Rectal smooth muscle tissue (tissue), 1 donor: ENCODE results near the gene ZMYND11.
"Not testable (repeated sequence)": the region's sequence is repeated elsewhere in the genome, so short reads cannot be mapped to it uniquely, and the experiment has no call there.

Experiments
- H3K27ac ChIP-seq: one replicate; pipeline ENCODE4 v1.7.0; 2013; ENCODE audit warnings: low read depth, low read length, inconsistent platforms
- H3K27me3 ChIP-seq: one replicate; pipeline ENCODE4 v1.7.0; 2013; ENCODE audit warnings: low read length; ENCODE audit not compliant: control insufficient read depth, insufficient read depth
- H3K36me3 ChIP-seq: one replicate; pipeline ENCODE4 v1.7.0; 2013; ENCODE audit warnings: low read length; ENCODE audit not compliant: control insufficient read depth, insufficient read depth
- H3K4me1 ChIP-seq: one replicate; pipeline ENCODE4 v1.7.0; 2013; ENCODE audit warnings: low read length; ENCODE audit not compliant: control insufficient read depth, insufficient read depth
- H3K4me3 ChIP-seq: one replicate; pipeline ENCODE4 v1.7.0; 2013; ENCODE audit warnings: low read length
- H3K9ac ChIP-seq: one replicate; pipeline ENCODE4 v1.7.0; 2013; ENCODE audit warnings: low read length

The ZMYND11 gene

DNA sequence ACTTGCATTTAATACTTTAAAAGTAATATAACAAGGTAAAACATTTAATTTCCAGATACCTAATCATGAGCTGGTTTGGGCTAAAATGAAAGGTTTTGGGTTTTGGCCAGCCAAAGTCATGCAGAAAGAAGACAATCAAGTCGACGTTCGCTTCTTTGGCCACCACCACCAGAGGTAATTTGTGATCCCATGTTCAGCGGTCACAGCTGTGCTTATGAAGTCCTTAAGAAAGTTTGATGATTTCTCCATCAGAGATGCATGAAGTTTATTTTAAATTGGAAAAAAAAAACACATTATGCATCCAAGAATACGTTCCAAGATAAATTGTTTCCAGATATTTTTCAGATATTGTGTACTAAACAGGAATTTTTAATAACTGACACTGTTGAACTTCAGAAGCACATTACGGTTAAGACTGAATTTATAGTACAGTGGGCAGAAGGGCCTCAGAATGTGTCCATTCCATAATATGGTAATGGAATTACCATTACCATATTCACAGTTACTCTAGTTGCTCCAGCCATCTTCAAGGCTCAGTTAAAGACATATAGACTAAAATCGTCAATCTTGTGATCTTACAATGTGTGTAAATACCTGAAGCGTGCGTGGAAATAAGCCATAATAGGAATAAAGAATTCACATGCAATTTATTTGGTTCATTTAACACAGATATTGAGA lies 106.8 kb downstream of the ZMYND11 start:
- Histone ChIP-seq H3K9ac (no peak overlapping the region), H3K4me1 (no peaks in the 10 kb centered on the region), H3K27ac (no peak overlapping the region), H3K4me3 (no peak overlapping the region), H3K27me3 (no peaks in the 10 kb centered on the region), H3K36me3 (peaks cover 17% of the 10 kb centered on the region)

DNA sequence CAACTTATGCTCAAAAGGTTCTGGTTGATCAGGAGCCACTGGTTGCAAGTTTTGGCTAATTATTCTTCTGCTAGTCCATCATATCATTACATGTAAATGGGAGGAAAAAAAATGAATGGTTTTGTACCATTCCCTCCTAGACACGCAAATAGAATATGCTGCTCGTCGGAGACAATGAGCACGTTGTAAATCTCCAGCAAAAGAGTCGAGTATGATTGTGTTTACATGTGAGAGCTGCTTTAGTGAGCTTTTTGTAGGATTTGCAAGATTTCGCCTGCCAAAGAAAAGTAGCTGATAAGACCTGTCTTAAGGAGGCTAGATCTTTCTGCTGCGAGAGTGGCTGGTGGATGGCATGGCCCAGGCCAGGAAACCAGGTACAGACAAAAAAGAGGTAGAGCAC lies 109.0 kb downstream of the ZMYND11 start:
- H3K4me1 ChIP-seq: no peaks in the 10 kb centered on the region
- peaks cover 20% of the 10 kb centered on the region for H3K36me3 ChIP-seq
- no peak overlapping the region for H3K27ac ChIP-seq
- H3K4me3 ChIP-seq: no peak overlapping the region
- H3K9ac ChIP-seq: no peak overlapping the region
- no peaks in the 10 kb centered on the region for H3K27me3 ChIP-seq

DNA sequence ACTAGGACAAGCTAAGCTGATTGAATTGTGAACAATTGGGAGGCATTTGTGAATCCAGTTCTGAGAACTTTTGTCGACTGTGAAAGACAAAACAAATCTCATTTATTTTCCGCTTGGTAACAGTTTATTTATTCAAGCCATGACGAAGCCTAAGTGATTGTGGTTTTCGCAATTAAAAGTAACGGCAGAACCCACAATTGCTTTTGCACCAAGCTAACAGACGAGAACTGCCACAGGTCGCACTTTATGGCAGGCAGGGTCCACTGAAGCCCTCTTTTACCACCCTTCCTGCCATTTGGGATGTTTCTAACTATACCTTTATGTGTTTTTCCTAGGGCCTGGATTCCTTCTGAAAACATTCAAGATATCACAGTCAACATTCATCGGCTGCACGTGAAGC lies 111.2 kb downstream of the ZMYND11 start:
- H3K27ac ChIP-seq: no peak overlapping the region
- no peak overlapping the region for H3K9ac ChIP-seq
- peaks cover 31% of the 10 kb centered on the region for H3K36me3 ChIP-seq
- H3K4me1 ChIP-seq: no peaks in the 10 kb centered on the region
- H3K4me3 ChIP-seq: no peak overlapping the region
- no peaks in the 10 kb centered on the region for H3K27me3 ChIP-seq

DNA sequence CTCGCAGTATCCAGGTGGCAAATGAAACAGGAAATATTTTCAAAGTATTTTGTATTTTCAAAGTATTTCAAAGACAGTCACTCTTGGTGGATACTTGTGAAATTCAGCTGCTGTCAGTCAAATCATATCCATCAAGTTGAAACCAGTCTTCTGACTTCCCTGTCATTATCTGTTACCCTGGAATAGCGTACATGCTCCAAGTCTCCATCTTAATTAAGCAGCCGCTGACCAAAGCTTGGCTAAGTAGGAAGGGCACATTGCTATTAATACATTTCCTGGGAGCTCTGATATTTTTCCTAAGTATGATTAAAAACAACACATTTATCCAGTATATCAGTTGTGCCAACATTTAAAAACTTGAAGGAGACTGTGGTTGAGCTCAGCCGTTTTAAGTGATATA lies 112.2 kb downstream of the ZMYND11 start:
- no peak overlapping the region for H3K4me3 ChIP-seq
- no peaks in the 10 kb centered on the region for H3K4me1 ChIP-seq
- H3K27me3 ChIP-seq: no peaks in the 10 kb centered on the region
- no peak overlapping the region for H3K27ac ChIP-seq
- no peak overlapping the region for H3K9ac ChIP-seq
- peaks cover 38% of the 10 kb centered on the region for H3K36me3 ChIP-seq

DNA sequence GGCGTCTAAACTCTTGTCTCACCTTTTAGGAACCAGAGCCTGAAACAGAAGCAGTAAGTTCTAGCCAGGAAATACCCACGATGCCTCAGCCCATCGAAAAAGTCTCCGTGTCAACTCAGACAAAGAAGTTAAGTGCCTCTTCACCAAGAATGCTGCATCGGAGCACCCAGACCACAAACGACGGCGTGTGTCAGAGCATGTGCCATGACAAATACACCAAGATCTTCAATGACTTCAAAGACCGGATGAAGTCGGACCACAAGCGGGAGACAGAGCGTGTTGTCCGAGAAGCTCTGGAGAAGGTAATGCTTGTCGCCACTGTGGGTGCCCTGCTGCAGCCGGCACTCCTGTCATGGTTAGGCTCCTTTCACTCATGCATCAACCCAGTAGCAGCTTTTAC lies 113.1 kb downstream of the ZMYND11 start:
- Histone ChIP-seq H3K4me3 (no peak overlapping the region), H3K9ac (no peak overlapping the region), H3K27me3 (no peaks in the 10 kb centered on the region), H3K36me3 (peaks cover 38% of the 10 kb centered on the region), H3K4me1 (no peaks in the 10 kb centered on the region), H3K27ac (no peak overlapping the region)

DNA sequence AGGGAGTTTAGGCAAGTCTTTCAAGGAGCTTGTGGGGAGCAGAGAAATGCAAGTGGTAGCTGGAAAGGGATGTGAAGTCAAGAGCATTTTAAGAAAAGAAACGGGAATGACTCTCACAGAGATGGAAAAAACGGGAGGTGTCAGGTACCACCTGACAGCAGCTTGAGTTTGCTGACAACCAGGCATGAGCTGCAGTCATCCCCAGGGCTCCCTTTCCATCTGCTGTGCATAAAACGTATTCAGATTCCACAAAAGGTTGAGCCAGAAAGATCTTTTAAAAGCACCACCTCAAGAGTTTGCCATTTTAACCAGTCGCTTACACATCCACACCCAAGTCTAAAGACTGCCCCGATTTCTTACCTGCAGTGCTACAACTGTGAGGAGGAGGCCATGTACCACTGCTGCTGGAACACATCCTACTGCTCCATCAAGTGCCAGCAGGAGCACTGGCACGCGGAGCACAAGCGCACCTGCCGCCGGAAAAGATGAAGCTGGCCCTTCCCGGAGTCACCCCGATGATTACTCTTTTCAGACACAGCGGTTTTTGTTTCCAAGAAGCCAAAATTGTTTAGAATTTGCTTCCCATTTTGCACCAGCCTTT lies 116.8 kb downstream of the ZMYND11 start:
- Histone ChIP-seq H3K36me3 (peaks cover 30% of the 10 kb centered on the region), H3K27ac (no peak overlapping the region), H3K4me1 (no peaks in the 10 kb centered on the region), H3K27me3 (no peaks in the 10 kb centered on the region), H3K9ac (no peak overlapping the region), H3K4me3 (no peak overlapping the region)

DNA sequence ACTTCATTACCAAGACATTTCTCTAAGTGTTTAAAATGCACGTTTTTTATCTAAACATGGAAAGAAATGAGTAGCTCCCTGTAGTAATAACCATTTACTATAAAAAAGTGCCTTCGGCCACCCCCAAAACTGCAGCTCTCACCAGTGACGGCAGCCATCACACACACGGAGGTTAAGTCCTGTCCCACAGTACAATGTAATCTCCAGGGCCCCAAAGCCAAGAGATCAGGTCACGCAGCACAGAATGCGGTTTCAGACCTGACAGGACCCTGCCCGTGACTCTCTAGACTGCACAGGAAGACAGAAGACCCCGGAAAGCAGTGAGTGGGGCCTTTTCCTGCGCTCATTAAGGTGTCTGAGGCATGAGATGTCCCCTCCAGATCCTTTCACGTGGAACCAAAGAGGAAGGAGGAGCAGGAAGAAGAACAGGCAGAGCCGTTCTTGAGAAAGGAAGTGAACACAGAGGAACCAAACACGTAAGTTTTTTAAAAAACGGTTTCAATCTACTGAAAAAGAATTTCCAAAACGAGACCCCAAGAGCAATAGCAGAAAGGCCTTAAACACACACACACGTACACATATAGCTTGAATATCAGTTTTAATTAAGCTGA lies 125.7 kb downstream of the ZMYND11 start:
- no peaks in the 10 kb centered on the region for H3K27me3 ChIP-seq
- H3K27ac ChIP-seq: no peak overlapping the region
- H3K36me3 ChIP-seq: peaks cover 3% of the 10 kb centered on the region
- H3K9ac ChIP-seq: no peak overlapping the region
- H3K4me1 ChIP-seq: no peaks in the 10 kb centered on the region
- no peak overlapping the region for H3K4me3 ChIP-seq

DNA sequence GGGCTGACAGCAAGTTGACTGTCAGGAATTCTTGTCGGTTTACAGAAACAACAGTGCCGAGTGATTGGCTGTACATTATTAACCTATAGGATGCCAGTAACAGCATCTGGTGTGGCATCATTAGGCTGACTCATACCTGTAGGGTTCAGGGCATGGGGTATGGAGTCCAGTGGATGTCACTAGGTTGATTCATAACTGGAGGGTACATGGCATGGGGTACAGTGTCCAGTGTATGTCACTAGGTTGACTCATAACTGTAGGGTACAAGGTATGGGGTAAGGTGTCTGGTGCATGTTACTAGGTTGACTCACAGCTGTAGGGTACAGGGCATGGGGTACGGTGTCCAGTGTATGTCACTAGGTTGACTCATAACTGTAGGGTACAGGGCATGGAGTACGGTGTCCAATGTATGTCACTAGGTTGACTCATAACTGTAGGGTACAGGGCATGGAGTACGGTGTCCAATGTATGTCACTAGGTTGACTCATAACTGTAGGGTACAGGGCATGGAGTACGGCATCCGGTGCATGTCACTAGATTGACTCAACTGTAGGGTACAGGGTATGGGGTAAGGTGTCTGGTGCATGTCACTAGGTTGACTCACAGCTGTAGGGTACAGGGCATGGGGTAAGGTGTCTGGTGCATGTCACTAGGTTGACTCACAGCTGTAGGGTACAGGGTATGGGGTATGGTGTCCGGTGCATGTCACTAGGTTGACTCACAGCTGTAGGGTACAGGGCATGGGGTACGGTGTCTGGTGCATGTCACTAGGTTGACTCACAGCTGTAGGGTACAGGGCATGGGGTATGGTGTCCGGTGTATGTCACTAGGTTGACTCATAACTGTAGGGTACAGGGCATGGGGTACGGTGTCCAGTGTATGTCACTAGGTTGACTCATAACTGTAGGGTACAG lies 129.2 kb downstream of the ZMYND11 start:
- not testable (repeated sequence) for H3K36me3 ChIP-seq, H3K4me3 ChIP-seq, H3K9ac ChIP-seq, H3K27ac ChIP-seq, H3K27me3 ChIP-seq, H3K4me1 ChIP-seq

DNA sequence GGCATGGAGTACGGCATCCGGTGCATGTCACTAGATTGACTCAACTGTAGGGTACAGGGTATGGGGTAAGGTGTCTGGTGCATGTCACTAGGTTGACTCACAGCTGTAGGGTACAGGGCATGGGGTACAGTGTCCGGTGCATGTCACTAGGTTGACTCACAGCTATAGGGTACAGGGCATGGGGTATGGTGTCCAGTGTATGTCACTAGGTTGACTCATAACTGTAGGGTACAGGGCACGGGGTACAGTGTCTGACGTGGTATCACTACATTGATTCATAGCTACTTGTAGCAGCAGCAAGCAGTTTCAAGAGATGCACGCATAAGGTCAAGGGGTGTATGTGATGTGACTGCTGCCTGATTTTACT lies 129.8 kb downstream of the ZMYND11 start:
- H3K27ac ChIP-seq, H3K27me3 ChIP-seq, H3K4me3 ChIP-seq, H3K4me1 ChIP-seq, H3K36me3 ChIP-seq, H3K9ac ChIP-seq: not testable (repeated sequence)

DNA sequence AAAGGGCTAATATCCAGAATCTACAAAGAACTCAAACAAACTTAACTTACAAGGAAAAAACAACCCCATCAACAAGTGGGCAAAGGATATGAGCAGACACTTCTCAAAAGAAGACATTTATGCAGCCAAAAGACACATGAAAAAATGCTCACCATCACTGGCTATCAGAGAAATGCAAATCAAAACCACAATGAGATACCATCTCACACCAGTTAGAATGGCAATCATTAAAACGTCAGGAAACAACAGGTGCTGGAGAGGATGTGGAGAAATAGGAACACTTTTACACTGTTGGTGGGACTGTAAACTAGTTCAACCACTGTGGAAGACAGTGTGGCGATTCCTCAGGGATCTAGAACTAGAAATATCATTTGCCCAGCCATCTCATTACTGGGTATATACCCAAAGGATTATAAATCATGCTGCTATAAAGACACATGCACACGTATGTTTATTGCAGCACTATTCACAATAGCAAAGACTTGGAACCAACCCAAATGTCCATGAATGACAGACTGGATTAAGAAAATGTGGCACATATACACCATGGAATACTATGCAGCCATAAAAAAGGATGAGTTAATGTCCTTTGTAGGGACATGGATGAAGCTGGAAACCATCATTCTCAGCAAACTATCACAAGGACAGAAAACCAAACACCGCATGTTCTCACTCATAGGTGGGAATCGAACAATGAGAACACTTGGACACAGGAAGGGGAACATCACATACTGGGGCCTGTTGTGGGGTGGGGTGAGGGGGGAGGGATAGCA lies 130.7 kb downstream of the ZMYND11 start:
- not testable (repeated sequence) for H3K9ac ChIP-seq, H3K4me1 ChIP-seq, H3K36me3 ChIP-seq, H3K27me3 ChIP-seq, H3K4me3 ChIP-seq, H3K27ac ChIP-seq

DNA sequence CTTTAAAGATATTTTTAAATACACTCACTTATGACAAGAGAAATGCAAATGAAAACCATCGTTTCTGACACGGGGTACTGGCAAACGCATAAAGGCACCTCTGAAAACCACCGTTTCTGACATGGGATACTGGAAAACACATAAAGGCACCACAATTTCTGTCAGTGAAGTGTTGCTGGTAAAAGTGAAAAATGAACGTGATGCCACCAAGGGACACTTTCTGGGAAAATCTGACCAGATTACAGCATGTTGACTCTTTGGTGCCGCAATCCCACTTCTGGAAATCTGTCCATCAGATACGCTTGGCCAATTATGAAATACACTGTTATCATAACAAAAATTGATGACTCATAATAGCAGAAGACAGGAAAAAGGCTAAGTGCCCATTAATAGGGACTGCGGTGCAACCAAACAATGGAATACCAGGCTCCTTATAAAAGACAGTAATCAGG lies 131.7 kb downstream of the ZMYND11 start:
- H3K27me3 ChIP-seq: no peaks in the 10 kb centered on the region
- no peaks in the 10 kb centered on the region for H3K4me1 ChIP-seq
- H3K4me3 ChIP-seq: no peak overlapping the region
- H3K27ac ChIP-seq: no peak overlapping the region
- no peaks in the 10 kb centered on the region for H3K36me3 ChIP-seq
- no peak overlapping the region for H3K9ac ChIP-seq

DNA sequence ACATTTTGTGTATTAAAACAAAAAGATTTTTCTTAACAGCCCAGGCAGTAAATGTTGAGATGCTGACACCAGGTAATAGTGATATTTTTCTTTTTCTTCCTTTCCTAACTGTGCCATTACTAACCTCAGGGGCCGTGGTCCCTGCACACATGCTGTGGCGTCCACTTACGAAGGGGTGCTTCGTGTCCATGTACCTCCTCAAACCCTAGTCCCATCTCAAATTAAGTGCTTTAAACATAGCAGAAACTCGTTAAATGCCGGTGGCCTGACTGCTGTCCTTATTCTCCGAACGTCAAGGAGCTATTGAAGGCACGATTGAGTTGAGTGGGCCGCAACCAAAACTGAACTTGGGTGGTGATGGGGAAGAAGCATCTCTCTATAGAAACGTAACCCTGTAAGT lies 132.4 kb downstream of the ZMYND11 start:
- H3K9ac ChIP-seq: no peak overlapping the region

More for the DNA sequence above, 132.4 kb downstream of the ZMYND11 start:
- no peaks in the 10 kb centered on the region for H3K27me3 ChIP-seq
- no peaks in the 10 kb centered on the region for H3K4me1 ChIP-seq
- no peak overlapping the region for H3K27ac ChIP-seq
- no peaks in the 10 kb centered on the region for H3K36me3 ChIP-seq
- H3K4me3 ChIP-seq: no peak overlapping the region
